NCI-H1694 (cell line): ENCODE results near the gene VSTM2L.

Source experiments
- DNase-seq: peaks from one replicate; lab custom pipeline; 2025; lab: John Stamatoyannopoulos, UW

The VSTM2L gene

DNA sequence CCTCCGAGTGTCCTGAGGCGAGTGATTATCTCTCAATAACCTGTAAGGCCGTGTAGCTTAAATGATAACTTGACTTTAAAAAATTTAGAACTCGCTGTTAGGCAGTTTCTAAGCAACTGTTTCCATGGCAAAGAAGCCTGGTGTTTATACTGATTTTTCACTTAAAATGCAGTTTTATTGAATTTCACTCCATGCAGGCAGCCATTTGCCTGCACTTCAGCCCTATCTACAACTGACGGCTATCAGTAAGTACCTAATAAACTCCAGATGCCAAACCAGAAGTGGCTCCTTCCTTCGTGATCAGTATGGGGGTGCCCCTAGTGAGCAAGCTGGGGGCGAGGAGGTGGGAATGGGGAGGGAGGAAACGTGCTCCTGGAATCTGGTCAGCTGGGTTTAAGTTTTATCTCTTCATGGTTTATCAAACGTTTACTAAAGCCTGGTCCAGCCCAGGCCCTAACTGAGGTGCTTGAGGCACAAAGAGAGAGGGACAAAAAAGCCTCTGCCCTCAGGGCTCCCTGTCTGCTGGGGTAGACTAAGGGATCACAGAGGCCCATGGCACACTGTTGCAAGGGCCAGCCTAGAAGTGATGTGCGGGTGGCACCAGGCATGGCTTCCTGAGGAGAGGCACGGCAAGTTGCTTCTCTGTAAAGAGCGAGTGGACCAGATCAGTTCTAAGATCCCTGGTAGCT lies 84.8 kb downstream of the VSTM2L start:
- no peak for DNase-seq

DNA sequence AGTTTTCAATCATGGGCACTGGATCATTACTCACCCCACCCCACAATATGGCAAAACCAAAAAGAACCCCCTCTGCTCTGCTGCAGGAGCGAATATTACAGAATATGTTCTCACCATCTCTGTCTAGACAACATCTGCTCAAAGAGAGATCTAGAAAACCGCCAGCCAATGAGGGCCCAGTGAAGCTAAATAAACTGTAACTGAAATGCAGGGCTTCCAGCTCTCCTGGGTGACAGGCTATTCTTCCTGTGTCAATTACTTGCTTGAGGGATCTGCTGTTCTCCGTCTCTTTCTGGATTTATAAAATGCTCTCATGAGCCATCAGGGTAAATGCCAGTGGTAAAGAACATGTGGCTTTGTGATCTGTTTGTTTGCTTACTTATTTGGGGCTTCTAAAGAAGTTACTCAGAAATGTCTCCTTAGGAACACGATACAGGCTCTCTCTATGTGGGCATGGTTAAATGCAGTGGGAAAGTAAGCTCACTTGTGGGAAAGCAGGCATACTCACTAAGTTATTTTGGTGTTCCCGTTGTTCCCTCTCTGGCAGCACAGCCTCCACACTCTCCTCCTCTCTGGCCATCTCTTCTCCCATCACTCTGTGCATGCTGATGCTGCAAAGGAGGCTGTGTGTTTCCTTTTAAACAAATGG lies 85.5 kb downstream of the VSTM2L start:
- DNase-seq: peak; percentile 30

DNA sequence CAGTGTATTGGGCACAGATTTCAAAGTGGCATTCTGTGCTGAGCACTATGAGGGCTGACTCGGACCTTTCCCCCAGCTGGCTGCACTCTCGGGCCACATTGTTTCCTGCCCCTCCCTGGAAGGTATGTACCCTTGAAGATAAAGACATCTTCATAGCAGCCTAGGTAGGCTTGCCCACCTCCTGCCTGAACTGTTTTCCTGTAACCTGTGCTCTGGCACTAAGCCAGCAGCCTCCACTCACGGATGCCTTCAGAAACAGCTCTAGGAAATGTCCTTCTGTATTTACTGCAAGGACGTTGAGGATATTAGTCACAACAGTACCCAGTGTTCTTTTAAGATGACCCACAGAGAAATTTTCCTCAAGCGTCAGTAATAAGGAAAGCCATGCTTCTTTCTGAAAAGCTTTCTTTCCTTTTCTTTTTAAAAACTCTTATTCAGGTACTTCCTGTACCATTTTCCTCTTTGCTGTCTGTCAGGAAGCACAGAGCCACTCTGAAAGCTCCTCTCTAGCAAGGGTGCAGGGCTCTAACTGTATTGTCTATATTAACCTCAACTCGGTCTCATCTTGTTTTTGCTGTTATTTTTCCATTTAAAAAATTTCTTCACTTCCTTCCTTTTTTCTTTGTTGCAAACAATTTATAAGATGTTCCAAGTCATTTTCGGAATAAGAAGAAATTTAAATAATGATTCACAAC lies 86.8 kb downstream of the VSTM2L start:
- no peak for DNase-seq

DNA sequence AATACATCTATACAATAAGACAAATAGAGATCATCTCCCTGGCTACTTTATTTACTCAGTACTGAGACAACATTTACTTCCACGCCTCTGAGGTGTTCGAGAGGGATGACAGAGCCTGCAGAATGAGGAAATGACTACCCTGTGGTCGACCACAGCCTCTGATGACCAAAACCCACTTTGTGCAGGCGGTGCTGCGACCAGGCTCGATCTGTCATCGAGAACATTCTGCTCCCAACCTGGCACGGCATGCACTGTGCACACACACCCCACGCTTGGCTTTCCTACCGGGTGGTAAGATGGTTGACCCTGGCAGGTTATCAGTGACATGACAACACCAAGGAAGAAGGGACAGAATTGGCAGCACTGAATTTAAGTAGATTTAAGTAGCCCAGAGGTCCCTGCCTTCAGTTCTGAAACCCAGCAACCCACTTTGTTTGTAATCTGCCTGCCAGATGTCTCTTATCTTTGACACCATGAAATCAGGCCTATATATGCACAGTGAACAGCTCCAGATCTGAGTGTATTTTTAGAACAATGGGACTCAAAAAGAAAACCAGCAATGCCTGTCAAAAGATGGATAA lies 87.7 kb downstream of the VSTM2L start:
- DNase-seq: peak; percentile 19

- no peak for DNase-seq
These were observed 88.4 kb downstream of the VSTM2L start for GRCh38 chr20:37991157-37991866.

DNA sequence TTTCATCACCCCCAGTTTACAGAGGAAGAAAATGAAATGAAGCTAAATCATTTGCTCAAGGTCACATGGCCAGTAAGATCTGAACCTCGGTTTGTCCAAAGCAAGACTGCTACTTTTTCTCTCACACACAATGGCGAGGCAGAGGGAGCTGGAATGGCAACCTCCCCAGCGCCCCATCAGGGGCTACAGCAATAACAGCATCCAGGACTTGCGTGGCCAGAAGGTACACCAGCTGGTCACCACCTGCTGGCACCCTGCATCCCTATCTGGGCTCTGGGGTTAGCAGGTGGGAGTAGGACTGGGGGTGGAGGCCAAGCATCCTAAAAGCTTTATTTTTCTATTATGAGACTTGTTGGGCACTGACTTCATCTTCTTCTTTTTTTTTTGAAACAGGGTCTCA lies 89.0 kb downstream of the VSTM2L start:
- no peak for DNase-seq

DNA sequence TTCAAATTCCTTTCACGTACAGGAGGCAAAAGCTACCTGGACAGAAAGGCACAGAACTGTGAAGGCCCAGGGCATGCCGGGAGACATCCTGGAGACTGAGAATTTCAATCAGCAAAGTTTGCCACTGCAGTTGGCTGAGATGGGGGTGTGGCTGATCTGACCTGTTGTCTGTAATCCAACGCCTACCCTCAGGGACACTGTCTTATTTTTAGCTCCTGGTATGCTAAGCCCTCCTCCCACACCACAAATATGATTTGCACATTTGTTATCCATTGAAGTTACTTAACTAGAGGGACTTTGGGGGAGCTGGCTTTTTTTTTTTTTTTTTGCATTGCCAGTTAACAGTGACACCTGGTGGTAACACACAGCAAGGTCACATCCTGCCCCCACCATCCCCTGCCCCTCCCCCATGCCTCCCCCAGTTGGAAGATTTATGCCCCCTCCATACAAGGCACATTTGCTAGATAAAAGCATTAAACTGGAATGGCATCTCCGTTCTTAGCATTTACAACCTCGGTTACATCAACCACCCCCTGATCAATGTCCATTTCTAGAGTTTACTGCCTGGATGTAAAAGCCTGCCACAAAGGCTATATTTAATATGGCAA lies 90.0 kb downstream of the VSTM2L start:
- peak; percentile 19 for DNase-seq

DNA sequence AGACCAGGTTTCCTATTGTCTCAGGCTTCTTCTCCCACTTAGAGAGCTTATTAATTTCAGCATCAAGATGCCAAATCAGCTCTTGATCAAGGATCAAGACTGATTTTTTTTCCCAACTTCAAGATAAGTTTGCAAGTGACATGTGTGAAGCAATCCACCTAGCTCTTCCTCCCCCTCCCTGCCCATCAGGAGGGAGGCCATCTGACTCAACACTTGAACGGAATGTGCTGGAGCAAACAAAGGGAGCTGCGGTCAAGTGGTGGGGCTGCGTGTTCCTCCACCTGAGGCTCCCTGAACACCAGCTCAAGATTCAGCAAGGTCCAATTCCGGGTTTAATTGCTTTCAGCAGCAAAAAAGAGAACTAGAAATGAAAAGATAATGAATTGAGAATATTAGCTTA lies 91.6 kb downstream of the VSTM2L start:
- DNase-seq: no peak
